ENCODE results near the gene XRCC4. TPM values are rescaled to one million over a fixed set of nuclear protein-coding genes. Genes with fewer than 3 reads are reported as not detected.

XRCC4 gene
- total and polyA plus RNA-seq, 2 of the 8 experiments (the other 6 are each of a cell fraction or from before 2014, with no cell fraction given): 3.0 to 8.3 TPM

GRCh38 chr5:83227611-83228010, 150.3 kb downstream of the XRCC4 start:
- Histone ChIP-seq H3K4me2 (ENCODE audit: insufficient read depth in 1 of 2, low read depth in 2 of 2, low read length in 2 of 2) (no peak overlapping the region), H3K27me3 (replicated peaks in 1 of 4; ENCODE audit: control insufficient read depth in 3 of 4, extremely low read depth in 1 of 4, insufficient read depth in 3 of 4, low read length in 3 of 4) (no peaks in the 10 kb centered on the region), H4K8ac (ENCODE audit: extremely low read depth, insufficient read depth, low read length) (no peak overlapping the region), H3K4me3 (ENCODE audit: extremely low read depth in 1 of 4, insufficient read depth in 2 of 4, low read depth in 3 of 4, low read length in 4 of 4) (no peak overlapping the region), H2BK120ac (replicated peaks; ENCODE audit: low read depth, low read length) (no peak overlapping the region), H2BK5ac (ENCODE audit: low read depth, low read length) (no peak overlapping the region), H2AK5ac (ENCODE audit: low read depth, low read length) (no peak overlapping the region), H3K36me3 (ENCODE audit: control insufficient read depth in 2 of 4, insufficient read depth in 4 of 4, low read length in 3 of 4) (no peaks in the 10 kb centered on the region), H2BK12ac (ENCODE audit: low read depth, low read length) (no peak overlapping the region), H3K23ac (ENCODE audit: insufficient read length) (no peak overlapping the region), H4K5ac (ENCODE audit: insufficient read length, low read depth, low read length) (no peak overlapping the region), H2BK20ac (ENCODE audit: low read length) (no peak overlapping the region), H2AFZ (ENCODE audit: low read length) (no peak overlapping the region), H3K79me1 (ENCODE audit: low read depth, low read length) (no peaks in the 10 kb centered on the region), H3K79me2 (ENCODE audit: control insufficient read depth in 1 of 2, insufficient read depth in 2 of 2, low read length in 2 of 2) (no peaks in the 10 kb centered on the region), H3K4ac (replicated peaks; ENCODE audit: insufficient read length, low read depth, low read length) (no peak overlapping the region), H3K9me3 (ENCODE audit: insufficient read depth in 2 of 2, low read depth in 1 of 2, low read length in 1 of 2) (no peaks in the 10 kb centered on the region), H3K18ac (ENCODE audit: extremely low read depth, low read length) (no peak overlapping the region), H2BK15ac (ENCODE audit: low read length) (no peak overlapping the region), H3K23me2 (ENCODE audit: low read depth, low read length) (no peaks in the 10 kb centered on the region), H3K9ac (replicated peaks in 1 of 4; ENCODE audit: extremely low read depth in 1 of 4, low read depth in 3 of 4, low read length in 3 of 4) (no peak overlapping the region), H4K20me1 (replicated peaks in 1 of 2; ENCODE audit: control insufficient read depth in 1 of 2, insufficient read depth in 2 of 2, low read length in 2 of 2) (no peaks in the 10 kb centered on the region), H3K27ac (ENCODE audit: low read depth, low read length) (no peak overlapping the region), H3K14ac (ENCODE audit: insufficient read length) (no peak overlapping the region), H4K91ac (replicated peaks; ENCODE audit: insufficient read length, low read length) (no peak overlapping the region), H3K56ac (replicated peaks; ENCODE audit: insufficient read length, low read depth, low read length) (no peak overlapping the region), H3K4me1 (replicated peaks in 1 of 4; ENCODE audit: control insufficient read depth in 3 of 4, insufficient read depth in 4 of 4, low read length in 3 of 4) (peaks cover 0 to 4% (median 0%) of the 10 kb centered on the region in 4 experiments; a peak in 1 of 7 replicates)
- DNase-seq (ENCODE audit: low read depth in 1 of 2, low spot score in 2 of 2) (no peak), FAIRE-seq (no peak)
- POLR2A ChIA-PET (ENCODE audit: partially characterized antibody): no interaction called here
- 83% methylated on average over 2 of the region's 2 CpGs; no CpG with 5 or more reads in 1 of the 2 experiments for WGBS, 2 experiments (ENCODE audit: extremely low coverage in 1 of 2, insufficient coverage in 1 of 2, insufficient read length in 1 of 2, insufficient replicate concordance in 2 of 2, low coverage in 1 of 2, low lambda C conversion rate in 2 of 2, missing lambda C conversion rate in 1 of 2)
- TF ChIP-seq ATF2 (IDR thresholded peaks at IDR 0.05; ENCODE audit: low read length): no peak
- TF ChIP-seq JUN (IDR thresholded peaks at IDR 0.05; ENCODE audit: low read depth, low read length): no peak
- no peak for TF ChIP-seq EZH2 (IDR thresholded peaks at IDR 0.05; ENCODE audit: low read depth, low read length, severe bottlenecking)
- no peak for TF ChIP-seq MAX (IDR thresholded peaks at IDR 0.05)
- TF ChIP-seq KDM5A (IDR thresholded peaks at IDR 0.05; ENCODE audit: low read length): no peak
- CTCF ChIA-PET (ENCODE audit: partially characterized antibody): no interaction called here
